ENCODE data around the gene C10orf105. TPM values are rescaled to one million over a fixed set of nuclear protein-coding genes. Genes with fewer than 3 reads are reported as not detected.

The C10orf105 gene
- total RNA-seq, 2 experiments from 2014 or later, result 0.34 to 0.40 TPM

GRCh38 chr10:71761105-71761511, 41.5 kb upstream of the C10orf105 start:
- CTCF ChIA-PET, result interaction anchor here (1.6 kb wide), 1 partner anchor 12 kb away, joined by 3 read pairs; the partner anchor contains the start of gene VSIR
- H3K4me1 Mint-ChIP-seq, result peaks cover 87% of the 10 kb centered on the region
- peak overlapping the region; percentile 84 for H3K27ac Mint-ChIP-seq
- POLR2A ChIA-PET, result no interaction called here
- H3K36me3 Mint-ChIP-seq (ENCODE audit: low read depth), result peaks cover 58% of the 10 kb centered on the region
- no peaks in the 10 kb centered on the region for H3K27me3 Mint-ChIP-seq
- H3K4me3 Mint-ChIP-seq, result no peak overlapping the region
- no peaks in the 10 kb centered on the region for H3K9me3 Mint-ChIP-seq (ENCODE audit: low read depth)
- ATAC-seq (peak; percentile 80), DNase-seq (peak; percentile 77)
- intact Hi-C loops (cut with DNase I, micrococcal nuclease), result no loop called here

DNA sequence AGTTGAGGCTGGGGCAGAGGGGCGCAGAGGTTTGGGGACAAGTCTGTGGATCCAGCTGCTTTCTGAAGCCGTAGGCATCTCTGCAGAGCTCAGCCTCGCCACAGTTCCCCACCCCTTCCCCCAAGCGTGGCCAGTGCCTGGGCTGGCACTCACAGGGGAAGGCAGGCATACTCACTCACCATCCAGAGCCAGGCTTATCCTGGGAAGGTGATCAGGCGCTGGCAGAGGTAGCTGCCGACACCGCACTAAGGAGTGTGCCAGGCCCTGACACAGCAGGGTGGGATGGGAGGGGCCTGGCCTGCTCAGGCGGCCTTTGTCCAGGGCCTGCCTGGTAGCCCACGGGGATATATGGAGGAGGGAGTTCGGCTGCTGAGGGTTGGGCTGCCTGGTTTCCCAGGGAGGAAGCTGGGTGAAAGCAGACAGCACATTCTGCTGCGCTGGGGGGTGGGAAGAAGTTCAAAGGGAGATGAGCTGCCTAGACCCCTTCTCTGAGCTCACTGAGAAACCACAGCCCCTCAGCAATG, 37.9 kb upstream of the C10orf105 start:
- Mint-ChIP-seq H3K36me3 (ENCODE audit: low read depth) (peaks cover 68% of the 10 kb centered on the region), H3K4me3 (peak overlapping the region; percentile 48), H3K4me1 (peaks cover 90% of the 10 kb centered on the region), H3K9me3 (ENCODE audit: low read depth) (no peaks in the 10 kb centered on the region), H3K27ac (peak overlapping the region; percentile 90), H3K27me3 (no peaks in the 10 kb centered on the region)
- POLR2A ChIA-PET, result interaction anchor here (1.0 to 2.3 kb wide), 3 partner anchors 9 to 15 kb away, joined by 4 to 14 read pairs (median 12); partner anchors contain the start of gene VSIR
- CTCF ChIA-PET, result interaction anchor here (0.5 to 5.4 kb wide), 14 partner anchors 9 to 1151 kb away, joined by 3 to 41 read pairs (median 4); partner anchors contain the start of genes C10orf105 and VSIR
- intact Hi-C loops (cut with DNase I, micrococcal nuclease), result loop anchor here (1.0 kb wide), 3 partner anchors 11 to 16 kb away; partner anchors contain the start of gene VSIR (in 1 of the 2)
- DNase-seq (no peak), ATAC-seq (peak; percentile 7)

GRCh38 chr10:71756311-71757191, 37.0 kb upstream of the C10orf105 start:
- POLR2A ChIA-PET, result interaction anchor here (1.0 to 2.3 kb wide), 3 partner anchors 10 to 16 kb away, joined by 3 to 14 read pairs (median 12); partner anchors contain the start of gene VSIR

DNA sequence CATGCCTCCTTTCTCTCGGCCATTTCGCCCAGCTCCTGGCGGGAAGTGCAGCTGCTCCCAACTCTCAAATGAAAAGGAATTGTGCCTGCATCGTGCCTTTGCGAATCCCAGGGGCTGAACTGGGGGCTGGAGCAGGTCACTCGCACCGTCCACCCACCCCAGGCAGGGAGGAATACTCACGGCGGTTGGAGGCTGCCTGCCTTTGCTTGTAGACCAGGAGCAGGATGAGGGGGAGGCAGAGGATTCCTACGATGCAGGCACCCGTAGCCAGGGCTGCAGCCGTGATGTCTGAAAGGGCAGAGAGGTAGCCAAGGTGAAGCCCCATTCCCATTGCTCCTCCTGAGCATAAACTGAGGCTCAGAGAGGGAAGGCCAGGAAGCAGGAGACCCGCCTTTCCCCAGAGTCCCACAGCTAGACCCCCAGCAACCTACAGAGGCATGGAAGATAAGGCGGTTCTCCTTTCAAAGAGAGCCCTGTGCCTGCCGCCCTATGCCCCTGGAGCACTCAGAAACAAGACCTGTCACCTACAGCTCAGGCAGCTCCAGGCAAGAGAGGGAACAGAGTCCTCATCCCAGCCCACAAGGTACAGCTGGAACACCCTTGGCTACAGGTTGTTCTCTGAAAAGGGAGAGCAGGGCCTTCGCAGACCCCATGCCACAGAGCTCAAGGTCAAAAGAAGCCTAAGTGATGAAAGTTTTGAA, 35.8 kb upstream of the C10orf105 start:
- ATAC-seq, result no peak
- CTCF ChIA-PET, result interaction anchor here (0.8 to 5.4 kb wide), 9 partner anchors 10 to 59 kb away, joined by 3 to 41 read pairs (median 11); partner anchors contain the start of gene VSIR

More at GRCh38 chr10:71756311-71757191, 37.0 kb upstream of the C10orf105 start:
- Mint-ChIP-seq H3K4me1 (peaks cover 90% of the 10 kb centered on the region), H3K27ac (peak overlapping the region; percentile 90), H3K36me3 (ENCODE audit: low read depth) (peaks cover 75% of the 10 kb centered on the region), H3K4me3 (peak overlapping the region; percentile 48), H3K27me3 (no peaks in the 10 kb centered on the region), H3K9me3 (ENCODE audit: low read depth) (no peaks in the 10 kb centered on the region)
- peak; percentile 82 for ATAC-seq
- intact Hi-C loops (cut with DNase I, micrococcal nuclease), result loop anchor here (1.0 kb wide), 4 partner anchors 12 to 30 kb away; partner anchors contain the start of gene VSIR (in 1 of the 2)
- no peak for DNase-seq
- CTCF ChIA-PET, result interaction anchor here (0.8 to 5.4 kb wide), 11 partner anchors 11 to 48 kb away, joined by 3 to 41 read pairs (median 6); partner anchors contain the start of genes C10orf105 and VSIR

GRCh38 chr10:71754562-71754961, 35.0 kb upstream of the C10orf105 start:
- Mint-ChIP-seq H3K27ac (peak overlapping the region; percentile 80), H3K9me3 (ENCODE audit: low read depth) (no peaks in the 10 kb centered on the region), H3K36me3 (ENCODE audit: low read depth) (peaks cover 75% of the 10 kb centered on the region), H3K27me3 (no peaks in the 10 kb centered on the region), H3K4me3 (no peak overlapping the region), H3K4me1 (peaks cover 92% of the 10 kb centered on the region)
- POLR2A ChIA-PET, result no interaction called here
- ATAC-seq, result no peak
- intact Hi-C loops (cut with DNase I, micrococcal nuclease), result no loop called here
- CTCF ChIA-PET, result interaction anchor here (0.5 to 5.4 kb wide), 6 partner anchors 13 to 59 kb away, joined by 3 to 41 read pairs (median 8); partner anchors contain the start of gene VSIR
- no peak for DNase-seq

More for the DNA sequence above, 35.8 kb upstream of the C10orf105 start:
- Mint-ChIP-seq H3K9me3 (ENCODE audit: low read depth) (no peaks in the 10 kb centered on the region), H3K4me1 (peaks cover 87% of the 10 kb centered on the region), H3K27me3 (no peaks in the 10 kb centered on the region), H3K27ac (peak overlapping the region; percentile 80), H3K36me3 (ENCODE audit: low read depth) (peaks cover 72% of the 10 kb centered on the region), H3K4me3 (no peak overlapping the region)
- POLR2A ChIA-PET, result no interaction called here
- no peak for DNase-seq
- intact Hi-C loops (cut with DNase I, micrococcal nuclease), result no loop called here

GRCh38 chr10:71753960-71754505, 34.5 kb upstream of the C10orf105 start:
- ChIA-PET CTCF (interaction anchor here (4.6 to 5.4 kb wide), 2 partner anchors 13 to 19 kb away, joined by 36 to 41 read pairs; partner anchors contain the start of gene VSIR), POLR2A (no interaction called here)
- Mint-ChIP-seq H3K4me1 (peaks cover 94% of the 10 kb centered on the region), H3K27ac (peak overlapping the region; percentile 73), H3K27me3 (no peaks in the 10 kb centered on the region), H3K4me3 (no peak overlapping the region), H3K36me3 (ENCODE audit: low read depth) (peaks cover 72% of the 10 kb centered on the region), H3K9me3 (ENCODE audit: low read depth) (no peaks in the 10 kb centered on the region)
- DNase-seq (no peak), ATAC-seq (no peak)
- intact Hi-C loops (cut with DNase I, micrococcal nuclease), result no loop called here

DNA sequence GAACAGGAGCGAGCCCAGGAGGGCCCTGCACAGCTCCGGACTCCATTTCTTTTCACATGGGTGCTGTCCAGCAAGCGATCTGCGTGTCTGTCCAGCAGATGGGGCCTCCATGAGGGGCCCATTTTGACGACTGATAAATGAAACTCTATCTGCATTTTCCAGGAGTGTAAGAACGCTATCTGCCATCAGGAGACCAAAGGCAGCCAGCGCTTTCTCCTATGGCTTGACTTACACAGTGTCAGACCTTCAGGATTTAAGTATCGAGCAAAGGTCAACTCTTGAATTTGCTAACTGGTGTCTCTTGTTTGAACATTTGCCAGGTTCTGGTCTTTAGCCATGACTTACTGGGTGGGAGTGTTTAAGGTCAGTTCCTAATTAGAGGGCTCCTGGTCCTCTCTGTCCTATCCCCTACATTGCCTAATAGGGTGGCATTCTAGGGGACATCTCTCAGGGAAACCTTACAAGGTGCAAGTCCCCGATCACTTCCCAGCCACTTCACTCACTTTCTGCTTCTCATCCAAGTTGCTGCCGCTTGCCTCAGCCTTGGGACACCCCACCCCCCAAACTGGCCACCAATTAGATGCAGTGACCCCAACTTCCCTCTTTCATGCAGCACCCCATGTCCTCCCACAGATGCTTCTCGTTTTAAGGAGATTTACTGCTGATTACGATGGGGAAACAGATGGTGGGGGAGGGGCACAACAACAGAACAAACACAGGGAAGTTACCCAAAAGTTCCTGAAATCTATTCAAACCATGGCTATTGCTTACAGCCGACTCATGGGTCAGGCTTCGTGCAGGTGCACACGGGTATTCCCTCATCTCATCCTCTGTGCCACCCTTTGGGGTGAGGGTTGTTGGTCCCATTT, 33.7 kb upstream of the C10orf105 start:
- CTCF ChIA-PET, result interaction anchor here (1.1 to 1.2 kb wide), 3 partner anchors 11 to 25 kb away, joined by 3 to 11 read pairs (median 4); no protein-coding TSS in a partner anchor
- Mint-ChIP-seq H3K4me3 (no peak overlapping the region), H3K9me3 (ENCODE audit: low read depth) (no peaks in the 10 kb centered on the region), H3K36me3 (ENCODE audit: low read depth) (peaks cover 76% of the 10 kb centered on the region), H3K27ac (peak overlapping the region; percentile 81), H3K4me1 (peaks cover 95% of the 10 kb centered on the region), H3K27me3 (no peaks in the 10 kb centered on the region)
- ATAC-seq, result no peak
- intact Hi-C loops (cut with DNase I, micrococcal nuclease), result no loop called here
- POLR2A ChIA-PET, result interaction anchor here (0.7 kb wide), 1 partner anchor 19 kb away, joined by 3 read pairs; no protein-coding TSS in a partner anchor
- DNase-seq, result no peak

- H3K36me3 Mint-ChIP-seq (ENCODE audit: low read depth), result peaks cover 68% of the 10 kb centered on the region
- no peak for ATAC-seq
- H3K27me3 Mint-ChIP-seq, result no peaks in the 10 kb centered on the region
- POLR2A ChIA-PET, result interaction anchor here (0.7 kb wide), 1 partner anchor 20 kb away, joined by 3 read pairs; no protein-coding TSS in a partner anchor
- no peak overlapping the region for H3K4me3 Mint-ChIP-seq
- H3K9me3 Mint-ChIP-seq (ENCODE audit: low read depth), result no peaks in the 10 kb centered on the region
- peak overlapping the region; percentile 81 for H3K27ac Mint-ChIP-seq
- H3K4me1 Mint-ChIP-seq, result peaks cover 95% of the 10 kb centered on the region
- DNase-seq, result no peak
- CTCF ChIA-PET, result interaction anchor here (0.6 to 1.2 kb wide), 7 partner anchors 12 to 316 kb away, joined by 3 to 11 read pairs (median 3); no protein-coding TSS in a partner anchor
- intact Hi-C loops (cut with DNase I, micrococcal nuclease), result no loop called here
Measured at GRCh38 chr10:71752391-71753090, 33.0 kb upstream of the C10orf105 start.

DNA sequence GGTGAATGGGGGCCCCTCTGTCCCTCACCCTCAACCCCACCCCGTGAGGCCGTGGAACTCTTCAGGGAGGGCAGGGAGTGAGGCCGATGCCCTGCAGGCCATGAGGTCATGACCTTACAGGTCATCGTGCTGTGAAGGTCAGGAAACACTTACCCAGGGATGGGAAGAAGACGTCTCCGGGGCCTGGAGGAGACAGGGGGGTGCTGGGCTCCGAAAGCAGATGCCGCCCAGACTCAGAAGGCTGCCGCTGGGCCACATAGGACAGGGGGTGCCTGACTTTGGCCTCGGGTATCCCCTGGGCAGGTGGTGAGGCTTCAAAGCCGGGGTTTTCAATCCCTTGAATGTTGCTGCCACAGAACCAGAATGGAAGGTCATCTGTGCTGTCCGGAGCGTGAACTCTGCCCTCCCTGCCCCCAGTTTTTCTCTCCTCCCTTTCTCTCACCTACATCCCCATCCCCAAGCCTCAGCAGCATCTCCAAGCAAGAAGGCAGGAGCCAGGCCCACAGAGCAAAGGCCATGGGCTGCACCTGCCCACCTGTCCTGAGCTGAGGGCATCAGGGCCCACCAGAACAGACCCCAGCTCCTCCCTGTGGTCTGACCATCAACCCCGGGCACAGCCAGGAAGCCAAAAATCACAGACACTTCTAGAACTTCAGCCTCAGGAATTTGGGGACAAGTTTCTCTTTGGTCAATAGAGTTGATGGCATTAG, 32.1 kb upstream of the C10orf105 start:
- ATAC-seq, result no peak
- no peak overlapping the region for H3K4me3 Mint-ChIP-seq

More for the DNA sequence above, 32.1 kb upstream of the C10orf105 start:
- CTCF ChIA-PET, result interaction anchor here (0.7 to 1.2 kb wide), 7 partner anchors 13 to 317 kb away, joined by 3 to 11 read pairs (median 3); no protein-coding TSS in a partner anchor
- POLR2A ChIA-PET, result no interaction called here
- DNase-seq, result no peak
- H3K9me3 Mint-ChIP-seq (ENCODE audit: low read depth), result no peaks in the 10 kb centered on the region
- peak overlapping the region; percentile 81 for H3K27ac Mint-ChIP-seq
- H3K27me3 Mint-ChIP-seq, result no peaks in the 10 kb centered on the region
- intact Hi-C loops (cut with DNase I, micrococcal nuclease), result no loop called here
- H3K4me1 Mint-ChIP-seq, result peaks cover 95% of the 10 kb centered on the region
- H3K36me3 Mint-ChIP-seq (ENCODE audit: low read depth), result peaks cover 64% of the 10 kb centered on the region
